ENCODE results near the gene TCHP. TPM values are rescaled to one million over a fixed set of nuclear protein-coding genes. Genes with fewer than 3 reads are reported as not detected.
A peak's percentile ranks its signal among the peaks of the same experiment; 100 is the strongest.

Gene TCHP
- total RNA-seq, 1 donor from 2014 or later = 10.4 TPM

- intact Hi-C loops (cut with micrococcal nuclease) = no loop called here
- Histone ChIP-seq H3K4me1 (peaks cover 19% of the 10 kb centered on the region), H3K36me3 (peaks cover 69% of the 10 kb centered on the region), H3K27ac (replicated peaks) (no peak overlapping the region), H3K27me3 (ENCODE audit: low read depth) (no peaks in the 10 kb centered on the region), H3K4me3 (no peak overlapping the region), H3K9me3 (replicated peaks) (no peaks in the 10 kb centered on the region)
- DNase-seq = no peak
- no peak for TF ChIP-seq CTCF (IDR thresholded peaks at IDR 0.05; ENCODE audit: borderline replicate concordance)
Measured at GRCh38 chr12:109939504-109939903, 39.4 kb downstream of the TCHP start.

GRCh38 chr12:109940339-109940923 lies 40.4 kb downstream of the TCHP start:
- H3K27me3 ChIP-seq (ENCODE audit: low read depth) = no peaks in the 10 kb centered on the region
- no peak overlapping the region for H3K4me3 ChIP-seq
- DNase-seq = no peak
- no peak overlapping the region for H3K27ac ChIP-seq (replicated peaks)
- no peaks in the 10 kb centered on the region for H3K9me3 ChIP-seq (replicated peaks)
- no peak for TF ChIP-seq CTCF (IDR thresholded peaks at IDR 0.05; ENCODE audit: borderline replicate concordance)
- H3K36me3 ChIP-seq = peaks cover 60% of the 10 kb centered on the region
- intact Hi-C loops (cut with micrococcal nuclease) = no loop called here
- H3K4me1 ChIP-seq = peaks cover 28% of the 10 kb centered on the region

GRCh38 chr12:109943811-109944210 lies 43.7 kb downstream of the TCHP start:
- Histone ChIP-seq H3K36me3 (peaks cover 31% of the 10 kb centered on the region), H3K4me1 (peaks cover 49% of the 10 kb centered on the region), H3K9me3 (replicated peaks) (no peaks in the 10 kb centered on the region), H3K27ac (replicated peaks) (peak overlapping the region; percentile 86), H3K4me3 (no peak overlapping the region), H3K27me3 (ENCODE audit: low read depth) (no peaks in the 10 kb centered on the region)
- TF ChIP-seq CTCF (IDR thresholded peaks at IDR 0.05; ENCODE audit: borderline replicate concordance) = no peak
- DNase-seq = no peak
- intact Hi-C loops (cut with micrococcal nuclease) = no loop called here

- Histone ChIP-seq H3K36me3 (peaks cover 25% of the 10 kb centered on the region), H3K27me3 (ENCODE audit: low read depth) (no peaks in the 10 kb centered on the region), H3K4me1 (peaks cover 59% of the 10 kb centered on the region), H3K9me3 (replicated peaks) (no peaks in the 10 kb centered on the region), H3K27ac (replicated peaks) (peak overlapping the region; percentile 86), H3K4me3 (no peak overlapping the region)
- intact Hi-C loops (cut with micrococcal nuclease) = no loop called here
- TF ChIP-seq CTCF (IDR thresholded peaks at IDR 0.05; ENCODE audit: borderline replicate concordance) = peak; percentile 18
- no peak for DNase-seq
Measured at GRCh38 chr12:109944561-109945359, 44.7 kb downstream of the TCHP start.

- Histone ChIP-seq H3K36me3 (peaks cover 38% of the 10 kb centered on the region), H3K9me3 (replicated peaks) (no peaks in the 10 kb centered on the region), H3K4me3 (no peak overlapping the region), H3K4me1 (peaks cover 76% of the 10 kb centered on the region), H3K27ac (replicated peaks) (peak overlapping the region; percentile 86), H3K27me3 (ENCODE audit: low read depth) (no peaks in the 10 kb centered on the region)
- intact Hi-C loops (cut with micrococcal nuclease) = no loop called here
- no peak for TF ChIP-seq CTCF (IDR thresholded peaks at IDR 0.05; ENCODE audit: borderline replicate concordance)
- no peak for DNase-seq
Measured at GRCh38 chr12:109946505-109946904, 46.4 kb downstream of the TCHP start.

Data from left ventricle myocardium inferior (tissue), 1 donor.